Brain microvascular endothelial cell (primary cell): ENCODE measurements around the gene LRP6.
A peak's percentile ranks its signal among the peaks of the same experiment; 100 is the strongest.

Experiments used
- DNase-seq: peaks from one replicate; pipeline ENCODE4 v3.0.0-alpha.2; 2020
- H3K27ac ChIP-seq: fragments of 250-450 bp; sonication (Bioruptor Pico); 2 replicates; pipeline ENCODE4 v1.5.1; 2020; ENCODE audit warnings: mild to moderate bottlenecking, moderate library complexity
- H3K27me3 ChIP-seq: fragments of 250-450 bp; sonication (Bioruptor Pico); replicated peaks from 2 replicates; pipeline ENCODE4 v1.5.1; 2020; ENCODE audit warnings: mild to moderate bottlenecking
- H3K36me3 ChIP-seq: fragments of 250-450 bp; sonication (Bioruptor Pico); replicated peaks from 2 replicates; pipeline ENCODE4 v1.5.1; 2020; ENCODE audit warnings: mild to moderate bottlenecking
- H3K4me3 ChIP-seq: 2 replicates; pipeline ENCODE4 v1.5.1; 2011; ENCODE audit warnings: low read depth, mild to moderate bottlenecking, control low read depth, low read length, moderate library complexity
- CTCF ChIP-seq: IDR thresholded peaks from 2 replicates; pipeline ENCODE4 v1.5.1; 2011; ENCODE audit warnings: low read depth, mild to moderate bottlenecking, moderate library complexity, low read length, control low read depth, inconsistent platforms; ENCODE audit errors: missing control alignments
- in situ Hi-C: cut with HindIII; loops from 2 replicates; pipeline ENCODE4 v1.10.0; 2017; ENCODE audit warnings: low sequenced_read_pairs, low pct_ligation_motif_present

Gene LRP6

GRCh38 chr12:12217018-12217359 is 49.9 kb downstream of the LRP6 start:
- Histone ChIP-seq H3K36me3 (no peaks in the 10 kb centered on the region), H3K27ac (no peak overlapping the region), H3K27me3 (no peaks in the 10 kb centered on the region), H3K4me3 (no peak overlapping the region)
- no peak for DNase-seq
- no peak for TF ChIP-seq CTCF
- in situ Hi-C loops = no loop called here

GRCh38 chr12:12216349-12217017 is 50.4 kb downstream of the LRP6 start:
- no peak overlapping the region for H3K27ac ChIP-seq
- in situ Hi-C loops = no loop called here

GRCh38 chr12:12214635-12215131 is 52.2 kb downstream of the LRP6 start:
- Histone ChIP-seq H3K36me3 (no peaks in the 10 kb centered on the region), H3K4me3 (no peak overlapping the region), H3K27me3 (no peaks in the 10 kb centered on the region), H3K27ac (peak overlapping the region; percentile 43)
- in situ Hi-C loops = no loop called here
- no peak for TF ChIP-seq CTCF
- peak; percentile 64 for DNase-seq

More at GRCh38 chr12:12216349-12217017, 50.4 kb downstream of the LRP6 start:
- no peaks in the 10 kb centered on the region for H3K36me3 ChIP-seq
- TF ChIP-seq CTCF = no peak
- no peak overlapping the region for H3K4me3 ChIP-seq
- DNase-seq = no peak
- H3K27me3 ChIP-seq = no peaks in the 10 kb centered on the region

- H3K36me3 ChIP-seq = no peaks in the 10 kb centered on the region
- no peaks in the 10 kb centered on the region for H3K27me3 ChIP-seq
- no peak for DNase-seq
- in situ Hi-C loops = no loop called here
- TF ChIP-seq CTCF = no peak
- no peak overlapping the region for H3K4me3 ChIP-seq
- H3K27ac ChIP-seq = peak overlapping the region; percentile 43
These were observed 52.6 kb downstream of the LRP6 start for GRCh38 chr12:12214201-12214600.

GRCh38 chr12:12212769-12213168 is 54.1 kb downstream of the LRP6 start:
- H3K27ac ChIP-seq = no peak overlapping the region
- TF ChIP-seq CTCF = no peak
- H3K36me3 ChIP-seq = no peaks in the 10 kb centered on the region
- DNase-seq = no peak
- no peak overlapping the region for H3K4me3 ChIP-seq
- no peaks in the 10 kb centered on the region for H3K27me3 ChIP-seq
- in situ Hi-C loops = no loop called here

- H3K27ac ChIP-seq = no peak overlapping the region
- H3K4me3 ChIP-seq = no peak overlapping the region
- no peaks in the 10 kb centered on the region for H3K36me3 ChIP-seq
- no peaks in the 10 kb centered on the region for H3K27me3 ChIP-seq
- no peak for TF ChIP-seq CTCF
- in situ Hi-C loops = no loop called here
- DNase-seq = no peak
These were observed 55.9 kb downstream of the LRP6 start for GRCh38 chr12:12210983-12211382.
